ENCODE results near the gene ERVMER34-1.

The ERVMER34-1 gene

GRCh38 chr4:52721968-52722815 is 29.0 kb downstream of the ERVMER34-1 start:
- DNase-seq (ENCODE audit: low spot score): peak; percentile 92
- no peak for TF ChIP-seq CTCF (IDR thresholded peaks at IDR 0.05; ENCODE audit: extremely low read depth, missing control alignments)

- no peak for TF ChIP-seq CTCF (IDR thresholded peaks at IDR 0.05; ENCODE audit: extremely low read depth, missing control alignments)
Measured at GRCh38 chr4:52718123-52718522, 33.1 kb downstream of the ERVMER34-1 start.

GRCh38 chr4:52716364-52717151 is 34.7 kb downstream of the ERVMER34-1 start:
- no peak for DNase-seq (ENCODE audit: low spot score)
- no peak for TF ChIP-seq CTCF (IDR thresholded peaks at IDR 0.05; ENCODE audit: extremely low read depth, missing control alignments)

More at GRCh38 chr4:52718123-52718522, 33.1 kb downstream of the ERVMER34-1 start:
- no peak for DNase-seq (ENCODE audit: low spot score)

- DNase-seq (ENCODE audit: low spot score): no peak
- no peak for TF ChIP-seq CTCF (IDR thresholded peaks at IDR 0.05; ENCODE audit: extremely low read depth, missing control alignments)
Measured at GRCh38 chr4:52715914-52716313, 35.3 kb downstream of the ERVMER34-1 start.

GRCh38 chr4:52715255-52715897 is 35.8 kb downstream of the ERVMER34-1 start:
- no peak for DNase-seq (ENCODE audit: low spot score)
- TF ChIP-seq CTCF (IDR thresholded peaks at IDR 0.05; ENCODE audit: extremely low read depth, missing control alignments): no peak

- TF ChIP-seq CTCF (IDR thresholded peaks at IDR 0.05; ENCODE audit: extremely low read depth, missing control alignments): no peak
- no peak for DNase-seq (ENCODE audit: low spot score)
Measured at GRCh38 chr4:52714597-52715254, 36.5 kb downstream of the ERVMER34-1 start.

Measured in GM20000 (cell line).